BJ (cell line): ENCODE data around the gene PDPN. TPM values are rescaled to one million over a fixed set of nuclear protein-coding genes. Genes with fewer than 3 reads are reported as not detected.

Experiments
- CTCF ChIA-PET: fragments of 350-600 bp; formaldehyde crosslinking; extraction: SDS; loops from one replicate; lab custom pipeline; 2021; ENCODE audit warnings: antibody characterized with exemption, inconsistent platforms; lab: Yijun Ruan, JAX
- POLR2A ChIA-PET: fragments of 300-600 bp; sonication (Branson Sonifier 250); formaldehyde crosslinking; extraction: SDS; loops from one replicate; lab custom pipeline; 2021; ENCODE audit warnings: antibody characterized with exemption; lab: Charles Lee
- DNase-seq: peaks from one replicate; pipeline ENCODE4 v3.0.0-alpha.2; 2011; ENCODE audit warnings: low read depth
- H3K27me3 ChIP-seq: 2 replicates; pipeline ENCODE4 v1.6.0; 2011; ENCODE audit warnings: low read length; ENCODE audit not compliant: control insufficient read depth, insufficient read depth
- H3K36me3 ChIP-seq: 2 replicates; pipeline ENCODE4 v1.5.1; 2011; ENCODE audit warnings: low read length; ENCODE audit not compliant: control insufficient read depth, insufficient read depth
- H3K4me3 ChIP-seq: 2 replicates; pipeline ENCODE4 v1.5.1; 2011; ENCODE audit warnings: low read depth, mild to moderate bottlenecking, control low read depth, low read length
- polyA plus RNA-seq: library from polyadenylated mRNA; depleted of rRNA; stranded (reverse); fragments of >200 nt; gene quantifications from 2 replicates; pipeline ENCODE4 v1.2.3, GENCODE V29; 2011
- TF ChIP-seq, protein P1 (sequence below): IDR thresholded peaks from 2 replicates; pipeline ENCODE4 v1.5.1; 2011; ENCODE audit warnings: low read depth, mild to moderate bottlenecking, control low read depth, inconsistent platforms, low read length, moderate library complexity; ENCODE audit not compliant: insufficient read depth

The PDPN gene
- polyA plus RNA-seq, 1 experiment: 0.33 TPM

DNA sequence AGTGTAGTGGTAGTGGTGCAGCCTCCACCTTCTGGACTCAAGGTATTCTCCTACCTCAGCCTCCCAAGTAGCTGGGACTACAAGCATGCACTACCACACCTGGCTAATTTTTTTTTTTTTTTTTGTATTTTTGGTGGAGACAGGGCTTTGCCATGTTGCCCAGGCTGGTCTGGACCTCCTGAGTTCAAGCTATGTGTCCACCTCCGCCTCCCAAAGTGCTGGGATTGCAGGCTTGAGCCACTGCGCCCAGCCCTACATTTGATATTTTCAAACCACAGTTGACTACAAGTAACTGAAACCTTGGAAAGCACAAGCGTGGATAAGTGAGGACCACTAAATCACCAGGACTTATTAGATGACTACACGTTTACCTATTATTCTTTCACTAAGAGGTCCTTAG lies 10.0 kb upstream of the PDPN start:
- ChIA-PET CTCF (interaction anchor here (0.6 kb wide), 1 partner anchor 24 kb away, joined by 3 read pairs; no protein-coding TSS in a partner anchor), POLR2A (no interaction called here)
- TF ChIP-seq, protein P1, sequence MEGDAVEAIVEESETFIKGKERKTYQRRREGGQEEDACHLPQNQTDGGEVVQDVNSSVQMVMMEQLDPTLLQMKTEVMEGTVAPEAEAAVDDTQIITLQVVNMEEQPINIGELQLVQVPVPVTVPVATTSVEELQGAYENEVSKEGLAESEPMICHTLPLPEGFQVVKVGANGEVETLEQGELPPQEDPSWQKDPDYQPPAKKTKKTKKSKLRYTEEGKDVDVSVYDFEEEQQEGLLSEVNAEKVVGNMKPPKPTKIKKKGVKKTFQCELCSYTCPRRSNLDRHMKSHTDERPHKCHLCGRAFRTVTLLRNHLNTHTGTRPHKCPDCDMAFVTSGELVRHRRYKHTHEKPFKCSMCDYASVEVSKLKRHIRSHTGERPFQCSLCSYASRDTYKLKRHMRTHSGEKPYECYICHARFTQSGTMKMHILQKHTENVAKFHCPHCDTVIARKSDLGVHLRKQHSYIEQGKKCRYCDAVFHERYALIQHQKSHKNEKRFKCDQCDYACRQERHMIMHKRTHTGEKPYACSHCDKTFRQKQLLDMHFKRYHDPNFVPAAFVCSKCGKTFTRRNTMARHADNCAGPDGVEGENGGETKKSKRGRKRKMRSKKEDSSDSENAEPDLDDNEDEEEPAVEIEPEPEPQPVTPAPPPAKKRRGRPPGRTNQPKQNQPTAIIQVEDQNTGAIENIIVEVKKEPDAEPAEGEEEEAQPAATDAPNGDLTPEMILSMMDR: no peak
- DNase-seq: no peak
- Histone ChIP-seq H3K36me3 (no peaks in the 10 kb centered on the region), H3K4me3 (no peak overlapping the region), H3K27me3 (no peaks in the 10 kb centered on the region)

DNA sequence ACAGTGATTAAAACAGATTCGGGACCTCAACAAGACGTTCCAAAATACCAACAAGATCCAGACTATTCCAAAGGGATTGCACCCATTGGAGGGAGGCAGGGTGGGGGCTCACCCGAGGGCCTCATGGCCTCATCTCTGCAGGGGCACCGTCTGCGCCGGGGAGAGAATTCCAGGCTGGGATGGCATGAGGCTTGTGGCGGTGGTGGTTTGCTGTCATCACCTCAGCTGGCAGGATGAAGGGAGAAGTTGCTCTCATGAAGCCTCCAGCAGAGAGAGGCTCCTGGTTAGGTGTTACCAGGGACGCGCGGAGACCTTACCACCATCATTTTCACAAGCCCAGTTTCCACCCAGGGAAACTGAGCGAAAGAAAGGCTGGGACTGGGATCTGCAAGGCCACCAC lies 6.7 kb upstream of the PDPN start:
- POLR2A ChIA-PET: no interaction called here
- no peaks in the 10 kb centered on the region for H3K27me3 ChIP-seq
- TF ChIP-seq, protein P1: no peak
- no peak for DNase-seq
- CTCF ChIA-PET: interaction anchor here (0.7 kb wide), 1 partner anchor 82 kb away, joined by 3 read pairs; no protein-coding TSS in a partner anchor
- H3K36me3 ChIP-seq: no peaks in the 10 kb centered on the region
- H3K4me3 ChIP-seq: no peak overlapping the region

DNA sequence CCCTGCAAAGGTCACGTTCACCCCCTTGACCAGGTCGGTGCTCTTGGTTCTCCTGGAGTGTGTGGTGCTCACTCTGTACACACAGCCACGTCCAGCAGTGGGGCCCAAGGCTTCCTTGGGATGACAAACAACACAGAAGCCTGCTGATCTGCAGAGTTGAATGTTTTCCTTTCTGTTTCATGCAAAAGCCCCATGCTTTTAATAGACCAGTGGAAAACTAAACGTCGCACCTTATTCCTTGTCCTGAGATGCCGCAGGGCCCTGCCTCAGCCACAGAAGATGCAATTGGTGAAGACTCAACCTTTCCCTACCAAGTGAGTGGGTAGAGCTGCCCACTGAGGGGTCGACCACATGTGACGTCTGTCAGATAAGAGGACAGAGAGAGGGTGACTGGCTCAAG lies 5.8 kb upstream of the PDPN start:
- ChIA-PET POLR2A (no interaction called here), CTCF (no interaction called here)
- no peak overlapping the region for H3K4me3 ChIP-seq
- no peaks in the 10 kb centered on the region for H3K27me3 ChIP-seq
- no peaks in the 10 kb centered on the region for H3K36me3 ChIP-seq
- DNase-seq: no peak
- TF ChIP-seq, protein P1: no peak

DNA sequence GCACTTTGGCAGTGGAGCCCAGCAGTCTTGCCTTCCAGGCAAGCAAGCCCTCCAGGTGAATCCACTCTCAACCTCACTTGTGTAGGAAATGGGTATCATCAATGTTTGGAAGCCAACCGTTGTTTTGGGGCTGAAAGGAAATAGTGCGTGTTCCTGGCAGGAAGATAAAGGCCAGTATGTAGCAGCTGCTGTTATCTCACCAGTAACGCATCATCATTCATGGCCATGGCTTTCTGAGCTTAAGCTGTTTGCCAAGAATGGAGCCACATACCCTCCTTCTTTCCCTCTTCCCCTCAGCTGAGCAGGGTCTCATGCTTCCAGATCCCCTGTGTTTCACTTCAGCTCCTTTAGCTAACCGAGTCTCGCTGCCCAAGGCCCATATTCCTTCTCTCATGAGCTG lies 2.2 kb upstream of the PDPN start:
- DNase-seq: no peak
- no peaks in the 10 kb centered on the region for H3K27me3 ChIP-seq
- ChIA-PET CTCF (no interaction called here), POLR2A (no interaction called here)
- no peak overlapping the region for H3K4me3 ChIP-seq
- no peaks in the 10 kb centered on the region for H3K36me3 ChIP-seq
- TF ChIP-seq, protein P1: no peak

DNA sequence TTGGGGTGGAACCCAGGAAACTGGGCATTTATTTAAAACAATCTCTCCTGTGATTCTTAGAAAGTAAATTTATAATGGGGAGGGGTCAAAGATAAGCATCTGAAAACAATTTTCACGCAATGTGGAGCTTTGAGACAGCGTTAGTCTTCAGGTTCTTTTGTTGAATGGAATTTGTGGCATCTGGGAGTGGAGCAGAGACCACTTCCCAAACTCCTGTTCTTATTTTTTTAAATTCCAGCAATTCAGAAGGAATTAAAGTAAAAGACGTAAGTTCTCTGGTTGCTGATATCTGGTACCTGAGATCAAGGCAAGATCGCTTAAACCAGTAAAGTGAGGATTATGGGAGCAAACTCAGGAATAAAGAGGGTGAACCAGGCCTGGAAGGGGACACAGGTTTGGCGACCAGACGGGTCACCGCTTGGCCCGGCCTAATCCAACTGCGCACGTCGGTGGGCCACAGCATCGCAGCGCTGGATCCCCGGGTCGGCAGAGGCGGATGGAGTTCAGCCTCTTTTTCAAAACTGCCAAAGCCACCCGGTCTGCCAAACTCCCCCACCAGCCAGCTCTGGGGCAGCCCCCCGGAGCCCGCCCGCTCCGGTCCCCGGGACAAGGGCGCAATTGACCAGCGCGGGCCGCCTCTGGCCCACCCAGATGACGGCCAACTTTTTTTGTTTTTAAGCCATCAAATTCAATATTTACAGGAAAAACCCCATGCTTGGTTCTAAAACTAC lies 754 bp upstream of the PDPN start:
- no peaks in the 10 kb centered on the region for H3K27me3 ChIP-seq
- DNase-seq: no peak
- H3K36me3 ChIP-seq: no peaks in the 10 kb centered on the region
- H3K4me3 ChIP-seq: no peak overlapping the region
- ChIA-PET CTCF (no interaction called here), POLR2A (no interaction called here)
- TF ChIP-seq, protein P1: no peak
